H54 (cell line): ENCODE results near the gene MBNL1.

ENCODE experiments used
- DNase-seq: peaks from one replicate; pipeline ENCODE4 v3.0.0; 2011; ENCODE audit warnings: low spot score, mixed read lengths; ENCODE audit not compliant: insufficient read length
- FAIRE-seq: peaks from 3 replicates; lab custom pipeline; 2011; peaks lifted over from hg19 to GRCh38; lab: Jason Lieb, UNC
- POLR2A ChIP-seq: IDR thresholded peaks from 2 replicates; pipeline ENCODE4 v1.6.1; 2011; ENCODE audit warnings: low read depth, mild to moderate bottlenecking, low read length

MBNL1 gene

GRCh38 chr3:152480282-152480953 lies 211.7 kb downstream of the MBNL1 start:
- no peak for DNase-seq
- no peak for FAIRE-seq

GRCh38 chr3:152486364-152486763 lies 217.6 kb downstream of the MBNL1 start:
- FAIRE-seq (no peak), DNase-seq (no peak)
- no peak for TF ChIP-seq POLR2A

More at GRCh38 chr3:152480282-152480953, 211.7 kb downstream of the MBNL1 start:
- no peak for TF ChIP-seq POLR2A

DNA sequence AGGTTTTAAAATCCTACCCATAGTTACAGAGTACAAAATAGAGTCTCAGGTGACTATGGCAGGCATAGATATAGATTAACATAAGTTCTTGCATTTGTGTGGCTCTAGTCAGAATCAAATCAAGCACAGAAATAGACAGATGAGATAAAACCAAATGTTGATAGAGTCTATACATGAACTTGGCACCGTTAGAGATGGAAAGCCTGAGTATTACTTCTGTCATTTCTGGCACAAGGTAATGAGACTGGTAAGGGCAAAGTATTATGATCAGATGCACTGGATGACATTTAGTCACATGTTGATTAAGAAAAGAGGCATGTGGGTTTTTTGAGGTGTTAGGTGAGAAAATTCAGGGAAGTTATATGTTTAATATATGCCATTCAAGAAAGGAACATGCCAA lies 219.7 kb downstream of the MBNL1 start:
- FAIRE-seq (no peak), DNase-seq (no peak)
- no peak for TF ChIP-seq POLR2A

- DNase-seq (no peak), FAIRE-seq (no peak)
- TF ChIP-seq POLR2A: no peak
Observed at GRCh38 chr3:152491922-152492321, 223.2 kb downstream of the MBNL1 start.

- FAIRE-seq: no peak
- DNase-seq: no peak
- TF ChIP-seq POLR2A: no peak
Observed at GRCh38 chr3:152496286-152496685, 227.6 kb downstream of the MBNL1 start.

GRCh38 chr3:152496716-152497115 lies 228.0 kb downstream of the MBNL1 start:
- DNase-seq: no peak
- no peak for TF ChIP-seq POLR2A
- FAIRE-seq: no peak

DNA sequence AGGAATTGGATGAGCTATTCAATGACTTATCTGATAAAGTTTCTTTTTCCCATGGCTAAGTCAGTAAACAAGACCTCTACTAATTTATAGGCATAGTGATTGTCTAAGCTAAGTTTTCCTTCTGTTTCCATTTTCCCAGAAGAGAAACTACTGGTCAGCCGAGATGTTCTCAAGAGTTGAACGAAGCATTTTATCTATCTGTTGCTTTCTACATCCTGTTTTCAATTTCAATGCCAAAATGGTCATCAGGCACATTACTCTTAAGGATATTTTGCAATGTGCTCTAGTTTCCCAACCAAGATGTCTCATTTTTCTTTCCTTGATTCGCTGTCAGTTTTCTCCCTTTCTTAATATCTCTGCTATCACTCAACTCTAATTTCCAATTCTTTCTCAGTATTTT lies 228.7 kb downstream of the MBNL1 start:
- DNase-seq (no peak), FAIRE-seq (no peak)
- TF ChIP-seq POLR2A: no peak

GRCh38 chr3:152497890-152498289 lies 229.2 kb downstream of the MBNL1 start:
- TF ChIP-seq POLR2A: no peak
- no peak for FAIRE-seq
- no peak for DNase-seq

GRCh38 chr3:152499791-152500385 lies 231.2 kb downstream of the MBNL1 start:
- TF ChIP-seq POLR2A: no peak
- no peak for FAIRE-seq
- DNase-seq: no peak

DNA sequence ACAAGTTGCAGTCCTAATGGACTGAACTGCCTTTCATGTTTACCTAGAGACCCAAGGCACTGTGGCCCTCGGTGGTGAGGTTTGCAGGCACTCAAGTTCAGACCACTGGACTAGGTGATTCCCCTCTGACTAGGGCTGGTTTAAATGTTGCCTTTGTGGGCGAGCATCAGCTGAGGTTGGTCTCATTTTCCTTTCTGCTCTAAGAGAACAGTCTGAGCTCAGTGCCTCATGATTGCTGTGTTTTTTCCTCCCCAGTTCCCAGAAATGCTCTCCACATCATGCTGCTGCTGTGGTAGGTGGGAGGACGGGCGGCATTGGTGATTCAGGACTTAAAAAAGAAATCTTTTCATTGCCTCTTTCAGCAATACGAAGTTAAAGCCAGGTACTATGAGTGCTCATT lies 237.2 kb downstream of the MBNL1 start:
- FAIRE-seq (no peak), DNase-seq (no peak)
- TF ChIP-seq POLR2A: no peak

- no peak for TF ChIP-seq POLR2A
- FAIRE-seq (no peak), DNase-seq (no peak)
Observed at GRCh38 chr3:152508705-152509104, 240.0 kb downstream of the MBNL1 start.

DNA sequence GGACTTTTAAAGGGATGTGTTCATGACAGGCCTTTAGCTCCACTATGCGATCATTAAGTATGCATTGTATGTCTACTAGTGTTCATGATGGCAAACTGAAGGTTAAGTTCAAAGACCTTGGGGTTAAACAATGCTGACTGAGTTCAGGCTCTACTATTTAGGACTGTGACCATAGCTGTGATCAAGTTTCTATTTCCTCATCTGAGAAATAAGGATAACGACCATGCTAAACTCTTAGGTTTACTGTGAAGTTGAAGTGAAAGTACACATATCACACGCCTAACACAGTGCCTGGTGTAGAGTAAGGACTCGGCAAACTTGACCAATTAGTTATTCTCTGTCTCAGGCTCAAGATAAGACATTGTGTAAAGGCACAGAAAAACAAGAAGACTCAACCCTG lies 243.2 kb downstream of the MBNL1 start:
- FAIRE-seq: peak; percentile 50
- no peak for TF ChIP-seq POLR2A

GRCh38 chr3:152513301-152513960 lies 244.7 kb downstream of the MBNL1 start:
- no peak for DNase-seq
- TF ChIP-seq POLR2A: no peak
- no peak for FAIRE-seq

More for the DNA sequence above, 243.2 kb downstream of the MBNL1 start:
- DNase-seq: no peak
